NCI-H1436 treated with DMSO at 0.1 percent for 48 hours (cell line): ENCODE data around the gene CMTR1.
"Not testable (repeated sequence)": the region's sequence is repeated elsewhere in the genome, so short reads cannot be mapped to it uniquely, and the experiment has no call there.

ENCODE experiments used
- DNase-seq: peaks from one replicate; lab custom pipeline; 2025; lab: John Stamatoyannopoulos, UW

The CMTR1 gene

GRCh38 chr6:37433657-37434271 lies 743 bp downstream of the CMTR1 start:
- DNase-seq = no peak

- no peak for DNase-seq
These were observed 2.4 kb downstream of the CMTR1 start for GRCh38 chr6:37435373-37435772.

- DNase-seq = no peak
These were observed 2.8 kb downstream of the CMTR1 start for GRCh38 chr6:37435816-37436215.

- no peak for DNase-seq
These were observed 5.9 kb downstream of the CMTR1 start for GRCh38 chr6:37438930-37439329.

GRCh38 chr6:37441651-37442050 lies 8.6 kb downstream of the CMTR1 start:
- DNase-seq = no peak

GRCh38 chr6:37442416-37443215 lies 9.6 kb downstream of the CMTR1 start:
- DNase-seq = no peak

GRCh38 chr6:37443216-37443542 lies 10.2 kb downstream of the CMTR1 start:
- not testable (repeated sequence) for DNase-seq

GRCh38 chr6:37449984-37450383 lies 17.0 kb downstream of the CMTR1 start:
- DNase-seq = no peak

- no peak for DNase-seq
These were observed 18.6 kb downstream of the CMTR1 start for GRCh38 chr6:37451441-37452193.

- DNase-seq = no peak
These were observed 19.5 kb downstream of the CMTR1 start for GRCh38 chr6:37452522-37452921.

GRCh38 chr6:37454420-37455140 lies 21.6 kb downstream of the CMTR1 start:
- no peak for DNase-seq

- DNase-seq = no peak
These were observed 23.1 kb downstream of the CMTR1 start for GRCh38 chr6:37456126-37456525.

GRCh38 chr6:37456816-37457560 lies 24.0 kb downstream of the CMTR1 start:
- DNase-seq = no peak

GRCh38 chr6:37459981-37460800 lies 27.2 kb downstream of the CMTR1 start:
- no peak for DNase-seq

GRCh38 chr6:37460805-37461204 lies 27.8 kb downstream of the CMTR1 start:
- DNase-seq = no peak

GRCh38 chr6:37463110-37463509 lies 30.1 kb downstream of the CMTR1 start:
- peak; percentile 3 for DNase-seq

GRCh38 chr6:37467718-37468117 lies 34.7 kb downstream of the CMTR1 start:
- no peak for DNase-seq

- DNase-seq = no peak
These were observed 40.5 kb downstream of the CMTR1 start for GRCh38 chr6:37473364-37474095.

GRCh38 chr6:37474316-37474715 lies 41.3 kb downstream of the CMTR1 start:
- DNase-seq = no peak

- no peak for DNase-seq
These were observed 44.2 kb downstream of the CMTR1 start for GRCh38 chr6:37477191-37477590.
